Natural killer cell (primary cell): ENCODE measurements around the gene SERPINB10. TPM values are rescaled to one million over a fixed set of nuclear protein-coding genes. Genes with fewer than 3 reads are reported as not detected.
A peak's percentile ranks its signal among the peaks of the same experiment; 100 is the strongest.

Experiments used
- ATAC-seq, 3 donors: fragments of 150-1000 bp in 2 of 3; fragments of 200-7000 bp in 1 of 3; cut with Tn5 transposase; 1 replicate in 1 of 3; 2 replicates in 2 of 3; pipeline ENCODE4 v1.10.0; 2021; ENCODE audit warnings: mild to moderate bottlenecking in 2 of 3, moderate library complexity in 2 of 3
- DNase-seq, 2 donors: peaks; one replicate each; pipeline versions ENCODE4 v3.0.0 to v3.0.0-alpha.2; 2013 to 2021; ENCODE audit warnings: mixed read lengths in 1 of 2
- H3K27ac ChIP-seq: one replicate; pipeline ENCODE4 v1.5.1; 2013; ENCODE audit warnings: mild to moderate bottlenecking, low read length
- H3K27me3 ChIP-seq: one replicate; pipeline ENCODE4 v1.6.1; 2013; ENCODE audit warnings: low read length; ENCODE audit not compliant: control insufficient read depth, insufficient read depth
- H3K36me3 ChIP-seq: one replicate; pipeline ENCODE4 v1.6.1; 2013; ENCODE audit warnings: low read length; ENCODE audit not compliant: control insufficient read depth, insufficient read depth
- H3K4me1 ChIP-seq: one replicate; pipeline ENCODE4 v1.6.1; 2013; ENCODE audit warnings: low read length; ENCODE audit not compliant: control insufficient read depth, insufficient read depth
- H3K4me3 ChIP-seq: one replicate; pipeline ENCODE4 v1.5.1; 2013; ENCODE audit warnings: low read length
- H3K9me3 ChIP-seq: one replicate; pipeline ENCODE4 v1.6.1; 2013; ENCODE audit warnings: low read length; ENCODE audit not compliant: control insufficient read depth, insufficient read depth
- H3K27ac Mint-ChIP-seq, 2 donors: one replicate each; pipeline ENCODE4 v1.8.0; 2022; ENCODE audit warnings: mild to moderate bottlenecking in 2 of 2, mixed read lengths in 2 of 2, moderate library complexity in 1 of 2
- H3K27me3 Mint-ChIP-seq, 2 donors: one replicate each; pipeline ENCODE4 v1.8.0; 2022; ENCODE audit warnings: low read depth in 2 of 2, mixed read lengths in 2 of 2
- H3K36me3 Mint-ChIP-seq: one replicate; pipeline ENCODE4 v1.8.0; 2022; ENCODE audit warnings: mixed read lengths
- H3K4me1 Mint-ChIP-seq, 2 donors: one replicate each; pipeline ENCODE4 v1.8.0; 2022; ENCODE audit warnings: mixed read lengths in 2 of 2
- H3K4me3 Mint-ChIP-seq: one replicate; pipeline ENCODE4 v1.8.0; 2022; ENCODE audit warnings: mild to moderate bottlenecking, moderate library complexity, mixed read lengths
- H3K9me3 Mint-ChIP-seq, 2 donors: one replicate each; pipeline ENCODE4 v1.8.0; 2022; ENCODE audit warnings: mixed read lengths in 2 of 2
- CTCF ChIP-seq: fragments of 200-600 bp; IDR thresholded peaks from one replicate; pipeline ENCODE4 v1.8.0; 2022; ENCODE audit warnings: antibody characterized with exemption
- WGBS: methylation state at CpG from one replicate; pipeline ENCODE4 v1.1.7; 2013; ENCODE audit warnings: missing lambda C conversion rate; ENCODE audit not compliant: insufficient coverage; 5-methylcytosine and 5-hydroxymethylcytosine counted together
- intact Hi-C: fragments of 100-400 bp; cut with micrococcal nuclease; formaldehyde crosslinking; loops from one replicate; pipeline ENCODE4 v1.14.2; 2022
- total RNA-seq, 4 donors: library from RNA; stranded (reverse); fragments of 120-200 nt in 1 of 4; gene quantifications; one replicate each; pipeline versions ENCODE4 v1.2.3 to v1.2.4, GENCODE V29; 2013 to 2022

The SERPINB10 gene
- total RNA-seq, 3 donors from 2014 or later (not counting 1 experiment from before 2014, with no cell fraction given) = 0.43 TPM; not detected in 2

GRCh38 chr18:63879709-63880108 lies 28.0 kb upstream of the SERPINB10 start:
- intact Hi-C loops = no loop called here
- ATAC-seq = no peak
- no peaks in the 10 kb centered on the region for H3K27me3 ChIP-seq

GRCh38 chr18:63881851-63882250 lies 25.9 kb upstream of the SERPINB10 start:
- intact Hi-C loops = no loop called here
- Histone ChIP-seq H3K27me3 (no peaks in the 10 kb centered on the region), H3K4me1 (no peaks in the 10 kb centered on the region), H3K27ac (no peak overlapping the region), H3K4me3 (no peak overlapping the region), H3K36me3 (no peaks in the 10 kb centered on the region), H3K9me3 (no peaks in the 10 kb centered on the region)
- 81% methylated on average over 3 of the region's 4 CpGs for WGBS
- no peak overlapping the region for H3K27ac Mint-ChIP-seq
- DNase-seq (no peak), ATAC-seq (no peak)
- H3K27me3 Mint-ChIP-seq = peaks cover 10 to 11% of the 10 kb centered on the region in 2 donors
- H3K4me3 Mint-ChIP-seq = no peak overlapping the region
- H3K4me1 Mint-ChIP-seq = no peaks in the 10 kb centered on the region
- H3K36me3 Mint-ChIP-seq = no peaks in the 10 kb centered on the region
- H3K9me3 Mint-ChIP-seq = no peaks in the 10 kb centered on the region
- TF ChIP-seq CTCF = no peak

More at GRCh38 chr18:63879709-63880108, 28.0 kb upstream of the SERPINB10 start:
- H3K4me1 ChIP-seq = no peaks in the 10 kb centered on the region
- H3K27ac ChIP-seq = no peak overlapping the region
- H3K36me3 ChIP-seq = no peaks in the 10 kb centered on the region
- Mint-ChIP-seq H3K9me3 (no peaks in the 10 kb centered on the region), H3K4me3 (no peak overlapping the region), H3K4me1 (no peaks in the 10 kb centered on the region), H3K36me3 (no peaks in the 10 kb centered on the region), H3K27me3 (peaks cover 6 to 7% of the 10 kb centered on the region in 2 donors), H3K27ac (no peak overlapping the region)
- DNase-seq = no peak
- H3K9me3 ChIP-seq = no peaks in the 10 kb centered on the region
- 95% methylated on average over 2 of the region's 2 CpGs for WGBS
- TF ChIP-seq CTCF = no peak
- H3K4me3 ChIP-seq = no peak overlapping the region

GRCh38 chr18:63882333-63883141 lies 25.2 kb upstream of the SERPINB10 start:
- no peaks in the 10 kb centered on the region for H3K9me3 Mint-ChIP-seq
- Histone ChIP-seq H3K4me1 (no peaks in the 10 kb centered on the region), H3K27me3 (no peaks in the 10 kb centered on the region), H3K36me3 (no peaks in the 10 kb centered on the region), H3K4me3 (no peak overlapping the region), H3K9me3 (no peaks in the 10 kb centered on the region), H3K27ac (no peak overlapping the region)
- no peaks in the 10 kb centered on the region for H3K36me3 Mint-ChIP-seq
- TF ChIP-seq CTCF = no peak
- ATAC-seq = peak in 2 of 3 donors; percentile 55 to 72
- H3K4me1 Mint-ChIP-seq = no peaks in the 10 kb centered on the region
- intact Hi-C loops = no loop called here
- no peak for DNase-seq
- no peak overlapping the region for H3K27ac Mint-ChIP-seq
- peaks cover 10 to 11% of the 10 kb centered on the region in 2 donors for H3K27me3 Mint-ChIP-seq
- no peak overlapping the region for H3K4me3 Mint-ChIP-seq
- 84% methylated on average over 8 of the region's 8 CpGs for WGBS

- Histone ChIP-seq H3K27me3 (no peaks in the 10 kb centered on the region), H3K27ac (no peak overlapping the region), H3K36me3 (no peaks in the 10 kb centered on the region), H3K9me3 (no peaks in the 10 kb centered on the region), H3K4me1 (no peaks in the 10 kb centered on the region), H3K4me3 (no peak overlapping the region)
- no peaks in the 10 kb centered on the region for H3K36me3 Mint-ChIP-seq
- DNase-seq (no peak), ATAC-seq (no peak)
- peaks cover 10 to 13% of the 10 kb centered on the region in 2 donors for H3K27me3 Mint-ChIP-seq
- intact Hi-C loops = no loop called here
- H3K27ac Mint-ChIP-seq = no peak overlapping the region
- no peak overlapping the region for H3K4me3 Mint-ChIP-seq
- TF ChIP-seq CTCF = no peak
- H3K9me3 Mint-ChIP-seq = no peaks in the 10 kb centered on the region
- no peaks in the 10 kb centered on the region for H3K4me1 Mint-ChIP-seq
Measured at GRCh38 chr18:63883617-63884016, 24.1 kb upstream of the SERPINB10 start.
